Nucleus accumbens (tissue), 56 donors: Measurements from ENCODE around the gene NELFB.
A peak's percentile ranks its signal among the peaks of the same experiment; 100 is the strongest.

Source experiments
- DNase-seq, 56 donors: peaks; one replicate each; lab custom pipeline; 2025; lab: John Stamatoyannopoulos, UW

NELFB gene

GRCh38 chr9:137278721-137279711 is 23.9 kb downstream of the NELFB start:
- no peak for DNase-seq

GRCh38 chr9:137279741-137280473 is 24.8 kb downstream of the NELFB start:
- no peak for DNase-seq

GRCh38 chr9:137280474-137281344 is 25.6 kb downstream of the NELFB start:
- no peak for DNase-seq

DNA sequence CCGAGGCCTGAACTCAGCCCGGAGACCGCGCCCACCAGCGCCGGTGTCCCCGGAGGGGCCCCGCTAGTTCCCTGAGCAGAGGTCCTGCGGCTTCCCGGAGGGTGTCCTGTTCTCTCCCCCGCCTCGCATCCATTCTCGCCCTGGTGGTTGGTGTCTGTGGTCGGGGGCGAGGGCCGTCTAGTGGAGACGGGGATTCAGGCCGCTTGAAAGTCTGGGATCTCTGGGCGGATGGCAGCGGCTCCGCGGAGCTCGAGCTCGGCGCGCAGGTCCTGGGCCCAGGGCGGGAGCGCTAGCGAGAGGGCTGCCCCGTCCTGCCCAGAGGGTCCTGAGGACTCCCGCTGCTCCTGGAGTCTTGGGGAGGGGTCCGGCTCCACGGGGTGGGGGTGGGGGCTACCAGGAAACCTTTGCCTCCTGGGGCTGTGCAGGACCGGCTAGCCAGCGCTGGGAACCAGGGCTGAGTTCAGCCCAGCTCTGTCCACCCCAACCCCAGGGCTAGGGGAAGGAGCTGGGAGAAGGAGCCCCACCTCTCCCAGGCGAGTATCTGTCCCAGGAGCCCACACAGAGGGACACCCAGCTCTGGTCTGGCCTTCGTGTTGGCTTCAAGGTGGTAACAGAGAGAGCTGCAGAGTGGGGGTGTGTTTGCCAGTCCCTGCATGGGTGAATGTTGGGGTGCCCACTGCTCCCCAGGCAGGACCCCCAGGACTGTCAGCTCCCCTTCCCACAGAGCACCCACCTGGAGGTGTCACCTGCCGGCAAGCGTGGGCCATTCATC is 26.4 kb downstream of the NELFB start:
- no peak for DNase-seq

- DNase-seq, result no peak
Measured at GRCh38 chr9:137286975-137287383, 31.9 kb downstream of the NELFB start.

- peak in 4 of 56 donors; percentile 21 to 52 (median 36) for DNase-seq
Measured at GRCh38 chr9:137293094-137293481, 38.0 kb downstream of the NELFB start.

GRCh38 chr9:137293482-137294090 is 38.5 kb downstream of the NELFB start:
- no peak for DNase-seq

DNA sequence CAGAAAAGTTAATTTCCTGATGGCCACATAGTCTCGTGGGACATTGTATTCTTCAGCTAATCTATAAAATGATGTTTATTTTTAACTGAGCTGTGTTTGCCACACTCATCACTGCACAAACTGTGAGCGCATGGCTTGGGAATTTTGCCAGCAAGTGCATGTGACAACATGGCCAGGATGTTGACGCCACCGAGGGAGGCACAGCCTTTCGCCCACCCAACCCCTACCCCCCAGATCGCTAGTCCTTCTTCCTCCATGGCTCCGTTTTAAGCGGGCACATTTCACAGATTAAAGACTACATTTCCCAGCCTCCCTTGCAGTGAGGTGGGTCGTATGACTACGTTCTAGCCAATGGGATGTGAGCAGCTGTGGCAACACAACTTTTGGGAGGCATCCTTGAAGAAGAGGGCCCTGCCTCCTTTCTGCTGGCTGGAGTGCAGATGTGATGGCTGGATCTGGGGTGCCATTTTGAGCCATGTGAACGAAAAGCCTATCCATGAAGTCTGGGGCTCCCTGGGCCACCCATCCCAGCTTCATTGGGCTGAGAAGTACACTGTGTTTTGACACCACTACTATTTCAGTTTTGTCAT is 39.1 kb downstream of the NELFB start:
- no peak for DNase-seq

DNA sequence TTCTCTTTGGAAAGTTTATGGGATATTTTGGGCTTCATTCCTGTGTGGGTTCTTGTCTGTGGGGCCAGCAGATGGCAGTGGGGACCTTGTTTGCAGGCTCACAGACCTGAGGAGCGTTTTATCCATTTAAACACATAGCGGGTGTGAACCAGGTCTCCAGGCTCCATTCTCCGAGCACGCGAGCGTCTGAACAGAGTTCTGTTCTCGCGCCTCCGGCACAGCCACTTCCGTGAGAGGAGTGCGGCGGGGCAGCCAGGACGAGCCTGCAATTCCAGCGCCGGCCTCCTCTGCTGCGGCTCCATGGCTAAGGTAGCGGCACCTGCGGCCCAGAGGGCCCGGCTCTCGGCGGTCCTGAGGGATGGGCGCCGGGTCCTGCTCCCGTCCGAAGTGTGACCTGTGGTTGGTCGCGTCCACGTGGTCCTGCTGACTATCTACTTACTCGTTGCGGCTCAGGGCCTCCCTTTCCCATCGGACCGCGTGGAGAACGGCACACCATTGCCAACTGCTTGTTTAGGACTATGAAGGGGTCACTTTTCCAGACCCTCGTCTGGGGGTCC is 39.6 kb downstream of the NELFB start:
- DNase-seq, result no peak

DNA sequence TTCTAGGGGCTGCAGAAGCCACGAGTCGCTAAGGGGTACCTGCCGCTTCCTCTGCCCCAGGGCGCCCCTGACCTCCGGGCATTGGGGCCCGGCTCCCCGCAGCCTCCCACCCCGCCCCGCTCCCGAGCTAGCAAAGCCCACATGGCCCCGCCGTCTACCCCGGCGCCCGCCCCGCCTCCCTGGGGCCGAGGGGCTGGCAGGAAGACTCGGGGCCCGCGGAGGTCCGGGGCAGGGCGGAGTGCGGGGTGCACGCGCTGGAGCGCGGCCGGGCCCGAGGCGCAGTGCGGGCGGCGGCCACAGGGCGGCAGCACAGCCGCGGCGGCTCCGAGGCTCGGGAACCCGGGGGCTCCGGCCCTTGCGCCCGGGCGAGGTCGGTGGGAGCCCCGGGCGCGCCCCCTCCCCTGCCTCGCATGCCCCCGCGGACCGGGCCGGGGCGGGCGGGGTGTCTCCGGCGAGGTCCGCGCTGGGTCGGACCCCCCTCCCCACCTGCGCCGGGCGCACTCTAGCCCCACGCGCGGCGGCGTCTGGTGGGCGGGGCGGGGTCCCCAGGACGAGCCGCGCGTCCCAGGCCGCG is 40.2 kb downstream of the NELFB start:
- no peak for DNase-seq

GRCh38 chr9:137295849-137296669 is 40.9 kb downstream of the NELFB start:
- no peak for DNase-seq

GRCh38 chr9:137296670-137297664 is 41.8 kb downstream of the NELFB start:
- no peak for DNase-seq

GRCh38 chr9:137297966-137298365 is 42.8 kb downstream of the NELFB start:
- no peak for DNase-seq

- peak in 8 of 56 donors; percentile 26 to 68 (median 50) for DNase-seq
Measured at GRCh38 chr9:137298401-137299202, 43.5 kb downstream of the NELFB start.

DNA sequence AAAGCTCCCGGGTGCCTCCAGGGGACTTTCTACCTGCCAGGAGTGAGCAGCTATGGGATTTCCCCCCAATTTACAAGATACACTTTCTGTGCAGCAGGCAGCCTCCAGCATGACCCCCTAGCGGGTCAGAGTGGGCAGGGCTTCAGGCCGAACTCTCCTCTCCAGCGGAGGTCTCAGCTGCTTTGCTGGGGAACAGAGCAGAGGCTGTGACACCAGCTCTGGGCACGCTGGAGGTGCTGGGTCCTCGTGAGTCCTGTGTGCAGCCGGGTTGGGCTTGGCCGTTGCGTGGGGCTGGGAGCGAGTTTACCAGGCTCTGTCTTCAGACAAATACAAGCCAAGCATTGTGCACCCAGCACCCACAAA is 44.1 kb downstream of the NELFB start:
- no peak for DNase-seq
